Measurements from ENCODE around the gene IPO7.

DNA sequence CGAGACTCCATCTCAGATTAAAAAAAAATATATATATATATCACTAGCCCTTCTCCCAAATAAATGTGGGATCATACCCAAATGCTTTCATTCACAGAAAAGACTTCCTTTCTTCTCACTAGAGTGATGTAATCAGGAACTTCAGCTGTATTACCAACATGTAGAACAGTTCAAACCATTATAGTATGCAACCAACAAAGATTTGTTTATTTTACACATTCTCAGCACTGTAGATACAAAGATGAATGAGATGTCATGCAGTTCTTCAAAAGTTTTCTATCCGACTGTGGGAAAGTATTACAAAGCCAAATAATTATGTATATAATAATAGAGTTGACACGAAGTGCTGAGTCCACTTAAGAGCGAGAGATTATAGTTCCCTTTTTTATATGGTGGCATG is 54.2 kb downstream of the IPO7 start:
- no peak for TF ChIP-seq CTCF (conservative IDR thresholded peaks at IDR 0.05 in 1 of 2, IDR thresholded peaks at IDR 0.05 in 1 of 2; ENCODE audit: low read depth in 1 of 2, low read length in 2 of 2)
- TF ChIP-seq EZH2 (IDR thresholded peaks at IDR 0.05; ENCODE audit: low read length, missing control alignments): no peak
